Measurements from ENCODE around the gene VRK3. TPM values are rescaled to one million over a fixed set of nuclear protein-coding genes. Genes with fewer than 3 reads are reported as not detected.

VRK3 gene
- total RNA-seq, 2 donors from 2014 or later = 50.0 to 77.7 TPM

- intact Hi-C loops (cut with DNase I) = no loop called here
- Histone ChIP-seq H3K36me3 (no peaks in the 10 kb centered on the region), H3K27ac (no peak overlapping the region), H3K9me3 (no peaks in the 10 kb centered on the region), H3K4me1 (peaks cover 18% of the 10 kb centered on the region), H3K4me3 (no peak overlapping the region), H3K9ac (ENCODE audit: low read depth in 2 of 2, low read length in 2 of 2) (no peak overlapping the region), H3K27me3 (no peaks in the 10 kb centered on the region)
- no peak for TF ChIP-seq CTCF (IDR thresholded peaks at IDR 0.05)
- no peak for DNase-seq
Observed at GRCh38 chr19:49952906-49953305, 72.3 kb downstream of the VRK3 start.

GRCh38 chr19:49952479-49952836 is 72.7 kb downstream of the VRK3 start:
- H3K4me1 ChIP-seq = peaks cover 18% of the 10 kb centered on the region
- no peak for DNase-seq
- H3K9me3 ChIP-seq = no peaks in the 10 kb centered on the region
- no peaks in the 10 kb centered on the region for H3K27me3 ChIP-seq
- no peak overlapping the region for H3K4me3 ChIP-seq
- intact Hi-C loops (cut with DNase I) = no loop called here
- H3K9ac ChIP-seq (ENCODE audit: low read depth in 2 of 2, low read length in 2 of 2) = no peak overlapping the region
- no peaks in the 10 kb centered on the region for H3K36me3 ChIP-seq
- TF ChIP-seq CTCF (IDR thresholded peaks at IDR 0.05) = no peak
- no peak overlapping the region for H3K27ac ChIP-seq

GRCh38 chr19:49951806-49952478 is 73.2 kb downstream of the VRK3 start:
- Histone ChIP-seq H3K4me3 (no peak overlapping the region), H3K9me3 (no peaks in the 10 kb centered on the region), H3K9ac (ENCODE audit: low read depth in 2 of 2, low read length in 2 of 2) (no peak overlapping the region), H3K27me3 (no peaks in the 10 kb centered on the region), H3K4me1 (peaks cover 18% of the 10 kb centered on the region), H3K27ac (no peak overlapping the region), H3K36me3 (no peaks in the 10 kb centered on the region)
- no peak for DNase-seq
- intact Hi-C loops (cut with DNase I) = no loop called here
- TF ChIP-seq CTCF (IDR thresholded peaks at IDR 0.05) = no peak

- H3K4me3 ChIP-seq = no peak overlapping the region
- no peaks in the 10 kb centered on the region for H3K9me3 ChIP-seq
- intact Hi-C loops (cut with DNase I) = no loop called here
- H3K36me3 ChIP-seq = no peaks in the 10 kb centered on the region
- H3K9ac ChIP-seq (ENCODE audit: low read depth in 2 of 2, low read length in 2 of 2) = no peak overlapping the region
- DNase-seq = no peak
- no peak for TF ChIP-seq CTCF (IDR thresholded peaks at IDR 0.05)
- no peaks in the 10 kb centered on the region for H3K27me3 ChIP-seq
- H3K27ac ChIP-seq = no peak overlapping the region
- H3K4me1 ChIP-seq = peaks cover 13% of the 10 kb centered on the region
Observed at GRCh38 chr19:49950956-49951526, 74.1 kb downstream of the VRK3 start.

- H3K9me3 ChIP-seq = no peaks in the 10 kb centered on the region
- no peaks in the 10 kb centered on the region for H3K36me3 ChIP-seq
- H3K9ac ChIP-seq (ENCODE audit: low read depth in 2 of 2, low read length in 2 of 2) = no peak overlapping the region
- H3K27ac ChIP-seq = no peak overlapping the region
- H3K4me3 ChIP-seq = no peak overlapping the region
- H3K4me1 ChIP-seq = peaks cover 10% of the 10 kb centered on the region
- no peak for DNase-seq
- no peaks in the 10 kb centered on the region for H3K27me3 ChIP-seq
- TF ChIP-seq CTCF (IDR thresholded peaks at IDR 0.05) = no peak
- intact Hi-C loops (cut with DNase I) = no loop called here
Observed at GRCh38 chr19:49950590-49950948, 74.6 kb downstream of the VRK3 start.
